NCI-H1092 treated with DMSO at 0.1 percent for 48 hours (cell line): ENCODE measurements around the gene DPM1.

Source experiments
- DNase-seq: peaks from one replicate; lab custom pipeline; 2025; lab: John Stamatoyannopoulos, UW

Gene DPM1

DNA sequence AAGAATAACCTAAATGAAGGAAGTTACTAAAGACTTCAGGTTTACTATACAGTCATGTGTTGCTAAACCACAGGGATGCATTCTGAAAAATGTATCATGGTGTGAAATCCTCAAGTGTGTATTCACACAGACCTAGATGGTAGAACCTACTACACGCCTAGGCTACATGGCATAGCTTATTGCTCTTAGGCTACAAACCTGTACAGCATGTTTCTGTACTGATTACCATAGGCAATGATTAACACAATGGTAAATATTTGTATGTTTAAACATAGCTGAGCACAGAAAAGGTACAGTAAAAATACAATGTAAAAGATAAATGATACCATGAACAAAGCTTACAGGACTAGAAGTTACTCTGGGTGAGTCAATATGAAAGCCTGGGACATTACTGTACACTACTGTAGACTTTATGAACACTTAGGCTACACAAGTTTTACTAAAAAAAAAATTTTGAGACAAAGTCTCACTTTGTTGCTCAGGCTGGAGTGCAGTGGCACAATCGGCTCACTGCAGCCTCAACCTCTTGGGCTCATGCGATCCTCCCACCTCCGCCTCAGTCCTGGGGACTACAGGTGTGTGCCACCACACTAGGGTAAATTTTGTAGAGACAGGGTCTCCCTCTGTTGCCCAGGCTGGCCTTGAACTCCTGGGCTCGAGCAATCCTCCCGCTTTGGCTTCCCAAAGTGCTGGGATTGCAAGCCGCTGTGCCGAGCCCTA is 63.1 kb downstream of the DPM1 start:
- DNase-seq: no peak

DNA sequence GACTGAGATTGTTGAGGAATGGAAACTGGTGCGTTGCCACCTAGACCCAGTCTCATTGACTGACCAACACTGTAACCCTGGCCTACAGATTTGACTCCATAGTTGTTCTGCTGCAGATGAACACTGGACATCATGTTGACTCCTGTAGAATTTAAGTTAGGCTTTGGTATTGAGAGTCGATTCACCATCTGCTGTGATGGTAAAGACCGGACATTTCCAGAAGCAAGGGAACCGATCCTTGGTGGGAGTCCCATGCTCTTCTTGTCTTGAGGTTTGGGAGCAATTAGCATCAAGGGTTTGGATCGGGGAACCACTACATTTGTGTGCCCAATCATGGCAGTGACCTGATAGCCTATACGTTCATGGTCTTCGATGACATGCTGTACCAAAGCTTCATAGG is 64.7 kb downstream of the DPM1 start:
- DNase-seq: no peak

DNA sequence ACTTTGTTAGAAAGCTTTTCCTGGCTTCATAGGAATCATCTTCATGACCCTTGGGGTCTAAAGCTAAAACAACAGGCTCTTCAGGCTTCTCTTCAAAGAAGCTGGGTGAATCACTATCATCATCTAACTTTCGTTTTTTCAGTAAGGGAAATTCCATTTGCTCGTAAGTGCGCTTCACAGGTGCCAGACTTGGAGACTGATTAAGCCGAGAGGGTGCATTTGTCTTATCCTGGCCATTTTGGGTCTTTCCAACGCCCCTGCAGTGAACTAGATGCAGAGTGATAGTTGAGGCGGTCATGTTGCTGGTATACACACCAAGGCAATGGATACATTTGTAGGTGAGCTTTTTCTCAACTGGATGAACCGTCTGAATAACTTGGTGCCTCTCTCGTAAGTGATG is 65.9 kb downstream of the DPM1 start:
- DNase-seq: no peak

DNA sequence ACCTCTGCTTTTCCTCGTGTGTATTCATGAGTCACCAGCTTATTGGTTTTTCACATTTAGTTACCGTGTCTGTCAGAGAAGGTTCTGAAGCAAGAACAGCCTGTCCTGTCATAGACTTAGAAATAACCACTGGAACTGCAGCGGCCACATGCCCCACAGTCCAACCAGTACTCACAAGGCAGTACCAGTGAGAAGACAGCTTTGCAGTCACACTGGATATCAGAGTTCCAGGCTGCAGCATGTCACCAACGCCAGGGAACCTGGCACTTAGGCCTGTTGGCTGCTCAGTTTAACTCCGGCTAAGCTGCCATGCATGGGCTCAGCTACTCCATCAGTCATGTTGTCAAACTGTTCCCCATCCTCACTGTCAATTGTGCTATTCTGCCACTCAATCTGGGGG is 67.2 kb downstream of the DPM1 start:
- no peak for DNase-seq

DNA sequence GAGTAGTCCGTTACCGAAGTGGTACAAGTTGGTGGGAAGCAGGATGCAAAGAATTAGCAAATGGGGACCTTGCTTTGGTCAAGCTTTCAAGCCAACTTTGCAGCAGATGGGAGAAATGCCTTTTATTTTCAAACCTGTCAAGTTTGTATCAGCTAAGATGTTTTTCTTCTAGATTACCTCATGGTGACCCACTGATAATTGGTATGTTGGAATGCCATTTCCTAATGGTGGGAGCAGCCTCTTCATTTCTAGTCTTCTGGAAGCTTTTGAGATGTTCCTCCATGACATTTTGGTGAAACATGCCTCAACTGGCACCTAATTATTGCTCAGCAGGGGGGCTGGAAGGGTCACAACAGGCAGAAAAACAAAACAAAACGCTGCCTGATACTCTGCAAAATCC is 70.8 kb downstream of the DPM1 start:
- no peak for DNase-seq

DNA sequence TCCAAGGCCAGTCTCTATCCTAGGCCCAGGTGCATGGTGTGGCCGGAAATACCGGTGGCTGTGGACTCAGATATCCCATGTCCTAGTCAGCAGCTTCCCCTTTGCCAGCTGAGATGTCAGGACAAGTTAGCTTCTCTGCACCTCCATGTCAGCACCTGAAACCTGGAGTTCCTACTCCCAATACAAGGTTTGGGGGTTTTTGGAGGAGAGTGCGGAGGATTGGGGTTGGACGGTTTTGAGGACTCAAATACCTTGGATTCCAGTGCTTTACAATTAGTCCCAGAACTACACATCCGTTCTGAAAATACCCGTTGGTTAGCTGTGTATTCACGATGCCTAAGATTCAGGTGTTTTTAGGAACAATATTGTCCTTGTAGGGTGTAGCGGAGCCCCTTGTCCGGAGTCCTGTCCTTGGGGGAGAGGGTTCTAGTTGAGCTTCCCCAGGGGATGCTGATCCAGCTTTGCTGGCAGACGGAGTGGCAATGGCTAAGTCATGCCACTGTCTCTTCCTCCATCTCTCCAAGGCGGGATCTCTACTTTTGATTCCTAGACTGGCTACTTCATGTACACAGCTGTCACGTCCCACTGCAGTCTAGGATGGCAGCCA is 72.0 kb downstream of the DPM1 start:
- DNase-seq: no peak

DNA sequence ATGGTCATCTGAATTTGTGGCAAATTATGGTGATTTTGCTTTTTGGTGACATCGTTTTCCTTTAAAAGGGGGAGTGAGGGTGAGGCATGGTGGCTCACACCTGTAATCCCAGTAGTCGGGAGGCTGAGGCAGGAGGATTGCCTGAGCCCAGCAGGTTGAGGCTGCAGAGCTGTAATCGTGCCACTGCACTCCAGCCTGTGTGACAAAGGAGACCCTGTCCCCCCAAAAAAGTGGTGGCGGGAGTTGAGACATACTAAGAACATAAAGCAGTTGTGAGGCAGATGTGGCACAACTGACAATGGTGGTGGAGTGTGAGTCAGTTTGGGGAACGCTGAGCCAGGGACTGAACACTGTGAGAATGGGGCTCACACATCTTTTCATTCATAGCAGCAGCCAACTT is 72.6 kb downstream of the DPM1 start:
- DNase-seq: no peak

DNA sequence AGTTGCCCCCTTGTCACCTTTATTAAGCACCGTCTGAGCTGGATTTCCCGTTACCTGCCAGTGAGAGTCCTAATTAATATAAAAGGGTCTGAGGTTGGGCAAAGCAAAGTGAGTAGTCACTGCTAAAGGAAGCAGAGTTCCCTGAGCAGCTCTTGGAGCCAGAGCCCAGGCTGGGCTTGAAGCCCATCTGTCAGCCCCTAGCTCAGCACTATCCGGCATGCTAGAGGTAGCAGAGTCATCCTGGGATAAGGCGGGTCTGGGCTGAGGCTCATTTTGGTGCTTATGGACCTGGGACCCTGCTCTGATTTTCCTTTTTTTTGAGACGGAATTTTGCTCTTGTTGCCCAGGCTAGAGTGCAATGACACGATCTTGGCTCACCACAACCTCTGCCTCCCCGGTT is 73.3 kb downstream of the DPM1 start:
- no peak for DNase-seq
